ENCODE data around the gene MYCBP2.
"Not testable (repeated sequence)": the region's sequence is repeated elsewhere in the genome, so short reads cannot be mapped to it uniquely, and the experiment has no call there.

The MYCBP2 gene

DNA sequence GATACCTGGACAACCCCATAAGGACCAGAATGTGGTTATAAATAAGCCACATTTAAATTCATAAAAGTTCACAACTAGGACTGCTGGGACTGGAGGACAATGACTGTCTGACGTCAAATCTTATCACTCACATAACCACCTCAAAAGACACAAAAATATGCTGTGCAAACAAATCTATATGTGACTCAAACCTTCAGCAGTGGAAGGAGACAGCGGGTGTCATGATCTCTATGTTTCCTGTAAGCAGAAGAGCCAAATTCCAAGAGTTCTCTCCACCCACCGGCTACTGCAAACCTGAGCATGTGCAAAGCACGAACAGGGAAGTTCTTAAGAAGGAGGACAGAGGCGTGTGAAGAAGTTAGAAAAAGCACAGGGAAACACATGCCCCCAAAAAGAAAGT is 113.2 kb downstream of the MYCBP2 start:
- no peak overlapping the region for H3K27ac ChIP-seq (ENCODE audit: low read depth, low read length)
- no peaks in the 10 kb centered on the region for H3K9me3 ChIP-seq (ENCODE audit: control insufficient read depth, insufficient read depth, low read depth, low read length)
- peaks cover 17% of the 10 kb centered on the region for H3K36me3 ChIP-seq (ENCODE audit: control insufficient read depth, insufficient read depth, low read length)
- no peaks in the 10 kb centered on the region for H3K4me1 ChIP-seq (ENCODE audit: control insufficient read depth, insufficient read depth, low read length)
- H3K9ac ChIP-seq (ENCODE audit: low read length), result no peak overlapping the region
- H3K4me3 ChIP-seq (ENCODE audit: low read depth, low read length), result no peak overlapping the region
- no peaks in the 10 kb centered on the region for H3K27me3 ChIP-seq (ENCODE audit: control insufficient read depth, insufficient read depth, low read length)

DNA sequence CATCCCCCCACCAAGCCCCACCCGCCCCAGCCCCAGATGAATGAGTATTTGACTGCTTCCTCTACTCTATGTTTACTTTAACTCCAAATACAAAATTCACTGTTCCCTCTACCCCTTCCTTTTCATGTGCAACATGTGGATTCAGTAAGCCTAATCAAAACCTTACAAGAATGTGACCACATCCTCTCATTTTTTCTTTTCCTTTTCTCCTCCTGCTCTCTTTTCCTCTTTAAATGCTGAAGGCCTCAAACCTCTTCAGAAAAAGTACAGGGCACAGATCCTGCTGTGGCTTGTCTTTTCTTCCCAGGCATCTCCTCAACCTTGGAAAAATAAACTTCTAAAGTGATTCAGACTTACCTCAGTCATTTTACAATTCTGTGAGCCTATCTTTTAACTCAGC is 119.0 kb downstream of the MYCBP2 start:
- Histone ChIP-seq H3K9ac (ENCODE audit: low read length) (no peak overlapping the region), H3K36me3 (ENCODE audit: control insufficient read depth, insufficient read depth, low read length) (peaks cover 13% of the 10 kb centered on the region), H3K4me1 (ENCODE audit: control insufficient read depth, insufficient read depth, low read length) (peaks cover 4% of the 10 kb centered on the region; the same call in 1 of the 2 replicates), H3K27me3 (ENCODE audit: control insufficient read depth, insufficient read depth, low read length) (no peaks in the 10 kb centered on the region), H3K9me3 (ENCODE audit: control insufficient read depth, insufficient read depth, low read depth, low read length) (no peaks in the 10 kb centered on the region), H3K27ac (ENCODE audit: low read depth, low read length) (no peak overlapping the region), H3K4me3 (ENCODE audit: low read depth, low read length) (no peak overlapping the region)

DNA sequence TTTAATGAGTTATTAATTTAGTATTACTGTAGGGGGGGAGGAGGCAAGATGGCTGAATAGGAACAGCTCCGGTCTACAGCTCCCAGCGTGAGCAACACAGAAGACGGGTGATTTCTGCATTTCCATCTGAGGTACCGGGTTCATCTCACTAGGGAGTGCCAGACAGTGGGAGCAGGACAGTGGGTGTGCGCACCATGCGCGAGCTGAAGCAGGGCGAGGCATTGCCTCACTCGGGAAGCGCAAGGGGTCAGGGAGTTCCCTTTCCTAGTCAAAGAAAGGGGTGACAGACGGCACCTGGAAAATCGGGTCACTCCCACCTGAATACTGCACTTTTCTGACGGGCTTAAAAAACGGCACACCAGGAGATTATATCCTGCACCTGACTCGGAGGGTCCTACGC is 127.9 kb downstream of the MYCBP2 start:
- not testable (repeated sequence) for H3K27ac ChIP-seq (ENCODE audit: low read depth, low read length); H3K4me1 ChIP-seq (ENCODE audit: control insufficient read depth, insufficient read depth, low read length); H3K9ac ChIP-seq (ENCODE audit: low read length); H3K4me3 ChIP-seq (ENCODE audit: low read depth, low read length); H3K27me3 ChIP-seq (ENCODE audit: control insufficient read depth, insufficient read depth, low read length); H3K9me3 ChIP-seq (ENCODE audit: control insufficient read depth, insufficient read depth, low read depth, low read length)
- peaks cover 18% of the 10 kb centered on the region for H3K36me3 ChIP-seq (ENCODE audit: control insufficient read depth, insufficient read depth, low read length)

DNA sequence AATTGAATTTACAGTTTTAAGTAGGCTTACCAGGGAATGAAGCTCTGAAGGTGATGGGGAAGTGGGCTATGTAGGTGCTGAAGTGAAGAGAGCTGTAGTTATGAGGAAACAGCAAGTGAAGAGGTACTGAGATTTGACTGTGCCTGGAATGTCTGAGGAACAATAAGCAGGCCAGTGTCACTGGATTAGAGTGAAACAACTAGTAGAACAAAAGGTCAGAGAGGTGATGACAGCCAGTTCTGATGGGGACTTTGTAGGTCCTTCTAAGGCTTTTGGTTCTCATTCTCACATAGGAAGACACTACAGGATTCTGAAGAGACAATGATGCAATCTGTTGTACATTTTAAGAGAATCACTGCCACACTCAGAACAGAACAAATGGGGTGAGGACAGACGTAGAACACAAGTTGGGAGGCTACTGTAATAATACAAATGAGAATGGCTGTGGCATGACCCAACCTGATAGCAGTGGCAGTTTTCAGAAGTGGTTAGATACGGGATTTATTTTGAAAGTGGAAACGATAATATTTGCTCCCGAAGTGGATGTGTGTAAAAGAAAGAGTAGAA is 130.8 kb downstream of the MYCBP2 start:
- H3K36me3 ChIP-seq (ENCODE audit: control insufficient read depth, insufficient read depth, low read length), result peaks cover 22% of the 10 kb centered on the region
- H3K4me3 ChIP-seq (ENCODE audit: low read depth, low read length), result no peak overlapping the region
- H3K27me3 ChIP-seq (ENCODE audit: control insufficient read depth, insufficient read depth, low read length), result no peaks in the 10 kb centered on the region
- no peak overlapping the region for H3K9ac ChIP-seq (ENCODE audit: low read length)
- H3K27ac ChIP-seq (ENCODE audit: low read depth, low read length), result no peak overlapping the region
- H3K9me3 ChIP-seq (ENCODE audit: control insufficient read depth, insufficient read depth, low read depth, low read length), result peaks cover 6% of the 10 kb centered on the region; the same call in 1 of the 2 replicates
- H3K4me1 ChIP-seq (ENCODE audit: control insufficient read depth, insufficient read depth, low read length), result no peaks in the 10 kb centered on the region

DNA sequence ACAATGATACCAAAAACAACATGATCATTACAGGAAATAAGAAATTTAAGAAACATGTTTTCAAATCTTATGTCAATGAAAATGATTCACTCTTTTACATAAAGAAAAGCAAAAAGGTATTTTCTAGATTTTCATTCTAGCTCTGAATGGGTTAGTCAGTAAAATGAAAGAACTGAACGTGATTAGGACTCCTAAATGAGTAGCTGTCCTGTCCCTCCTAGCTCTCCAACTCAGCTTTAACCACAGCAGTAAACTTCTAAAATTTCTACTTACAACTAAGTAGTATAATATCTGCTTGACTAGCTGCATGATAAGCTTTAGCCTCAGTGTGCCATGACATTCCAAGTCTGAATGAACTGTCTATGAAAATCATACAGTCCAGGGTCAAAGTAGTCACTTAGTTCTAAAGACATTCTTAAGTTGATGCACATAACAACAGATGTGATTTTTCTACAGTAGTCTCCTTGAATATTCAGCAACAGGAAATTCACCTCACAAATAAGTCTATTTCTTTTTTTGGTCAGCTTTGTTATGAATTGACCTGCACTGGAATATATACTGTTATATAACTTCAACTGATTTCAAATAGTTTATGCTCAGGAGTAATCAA is 136.4 kb downstream of the MYCBP2 start:
- Histone ChIP-seq H3K4me1 (ENCODE audit: control insufficient read depth, insufficient read depth, low read length) (no peaks in the 10 kb centered on the region), H3K27me3 (ENCODE audit: control insufficient read depth, insufficient read depth, low read length) (no peaks in the 10 kb centered on the region), H3K9ac (ENCODE audit: low read length) (no peak overlapping the region), H3K4me3 (ENCODE audit: low read depth, low read length) (no peak overlapping the region), H3K36me3 (ENCODE audit: control insufficient read depth, insufficient read depth, low read length) (peaks cover 11% of the 10 kb centered on the region), H3K9me3 (ENCODE audit: control insufficient read depth, insufficient read depth, low read depth, low read length) (no peaks in the 10 kb centered on the region), H3K27ac (ENCODE audit: low read depth, low read length) (no peak overlapping the region)

DNA sequence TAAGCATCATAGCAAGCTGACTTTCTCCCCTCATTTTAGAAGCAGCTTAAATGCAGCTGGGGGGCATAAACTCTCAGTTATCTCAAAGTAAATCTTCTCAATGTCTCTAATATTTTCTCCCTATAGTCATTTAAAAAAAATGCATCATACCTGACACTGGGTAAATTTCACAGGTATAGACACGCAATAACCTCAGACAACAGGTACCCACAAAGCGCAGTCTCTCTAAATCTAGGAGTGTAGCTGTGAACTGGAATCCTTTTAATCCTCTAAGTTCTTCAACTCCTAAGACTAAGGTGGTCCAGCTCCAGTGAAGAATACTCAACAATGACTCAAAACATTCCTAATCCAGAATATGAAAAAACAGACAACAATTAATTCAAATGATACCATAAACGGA is 141.2 kb downstream of the MYCBP2 start:
- no peaks in the 10 kb centered on the region for H3K9me3 ChIP-seq (ENCODE audit: control insufficient read depth, insufficient read depth, low read depth, low read length)
- H3K36me3 ChIP-seq (ENCODE audit: control insufficient read depth, insufficient read depth, low read length), result peaks cover 28% of the 10 kb centered on the region
- no peak overlapping the region for H3K27ac ChIP-seq (ENCODE audit: low read depth, low read length)
- no peak overlapping the region for H3K9ac ChIP-seq (ENCODE audit: low read length)
- H3K27me3 ChIP-seq (ENCODE audit: control insufficient read depth, insufficient read depth, low read length), result no peaks in the 10 kb centered on the region
- H3K4me1 ChIP-seq (ENCODE audit: control insufficient read depth, insufficient read depth, low read length), result no peaks in the 10 kb centered on the region
- no peak overlapping the region for H3K4me3 ChIP-seq (ENCODE audit: low read depth, low read length)

DNA sequence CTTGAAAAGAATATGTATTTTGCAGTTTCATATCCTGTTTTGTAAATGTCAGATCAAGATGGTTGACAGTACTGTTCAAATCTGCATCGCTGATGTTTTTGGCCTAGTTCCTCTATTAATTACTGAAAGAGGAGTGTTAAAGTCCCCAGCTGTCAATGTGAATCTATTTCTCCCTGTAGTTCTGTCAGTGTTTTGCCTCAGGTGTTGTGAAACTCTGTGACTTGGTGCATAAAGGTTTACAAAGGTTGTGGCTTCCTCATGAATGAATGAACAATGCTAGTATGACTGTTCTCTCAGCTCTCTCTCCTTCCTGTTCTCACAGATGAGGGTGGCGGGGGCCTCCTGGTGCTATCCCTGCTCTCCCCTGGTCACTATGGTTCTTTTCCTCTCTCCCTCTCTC is 142.4 kb downstream of the MYCBP2 start:
- Histone ChIP-seq H3K27ac (ENCODE audit: low read depth, low read length) (no peak overlapping the region), H3K4me3 (ENCODE audit: low read depth, low read length) (no peak overlapping the region), H3K36me3 (ENCODE audit: control insufficient read depth, insufficient read depth, low read length) (peaks cover 38% of the 10 kb centered on the region)

DNA sequence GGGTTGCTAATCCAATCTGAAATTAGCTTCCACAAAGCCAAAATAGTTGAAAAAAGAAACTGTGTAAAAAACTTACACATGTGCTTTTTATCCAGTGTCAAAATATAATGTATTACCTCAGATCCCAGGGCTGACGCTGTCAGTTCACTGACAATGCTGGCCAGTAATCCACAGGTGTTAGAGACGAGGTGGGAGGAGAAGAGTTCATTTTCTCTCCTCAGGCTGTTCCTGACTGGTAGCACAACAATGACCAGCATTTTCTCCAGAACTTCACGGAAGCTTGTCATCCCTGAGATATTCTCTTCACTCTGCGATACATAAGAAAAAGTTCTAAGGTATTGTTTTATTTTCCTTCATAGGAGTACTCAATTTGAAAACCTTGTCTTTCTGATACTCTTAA is 146.9 kb downstream of the MYCBP2 start:
- H3K9ac ChIP-seq (ENCODE audit: low read length), result no peak overlapping the region
- no peaks in the 10 kb centered on the region for H3K4me1 ChIP-seq (ENCODE audit: control insufficient read depth, insufficient read depth, low read length)
- no peak overlapping the region for H3K4me3 ChIP-seq (ENCODE audit: low read depth, low read length)
- H3K9me3 ChIP-seq (ENCODE audit: control insufficient read depth, insufficient read depth, low read depth, low read length), result no peaks in the 10 kb centered on the region
- H3K36me3 ChIP-seq (ENCODE audit: control insufficient read depth, insufficient read depth, low read length), result peaks cover 47% of the 10 kb centered on the region
- H3K27ac ChIP-seq (ENCODE audit: low read depth, low read length), result no peak overlapping the region
- H3K27me3 ChIP-seq (ENCODE audit: control insufficient read depth, insufficient read depth, low read length), result no peaks in the 10 kb centered on the region

More for the DNA sequence above, 142.4 kb downstream of the MYCBP2 start:
- H3K9ac ChIP-seq (ENCODE audit: low read length), result no peak overlapping the region
- no peaks in the 10 kb centered on the region for H3K27me3 ChIP-seq (ENCODE audit: control insufficient read depth, insufficient read depth, low read length)
- H3K9me3 ChIP-seq (ENCODE audit: control insufficient read depth, insufficient read depth, low read depth, low read length), result no peaks in the 10 kb centered on the region
- H3K4me1 ChIP-seq (ENCODE audit: control insufficient read depth, insufficient read depth, low read length), result no peaks in the 10 kb centered on the region

DNA sequence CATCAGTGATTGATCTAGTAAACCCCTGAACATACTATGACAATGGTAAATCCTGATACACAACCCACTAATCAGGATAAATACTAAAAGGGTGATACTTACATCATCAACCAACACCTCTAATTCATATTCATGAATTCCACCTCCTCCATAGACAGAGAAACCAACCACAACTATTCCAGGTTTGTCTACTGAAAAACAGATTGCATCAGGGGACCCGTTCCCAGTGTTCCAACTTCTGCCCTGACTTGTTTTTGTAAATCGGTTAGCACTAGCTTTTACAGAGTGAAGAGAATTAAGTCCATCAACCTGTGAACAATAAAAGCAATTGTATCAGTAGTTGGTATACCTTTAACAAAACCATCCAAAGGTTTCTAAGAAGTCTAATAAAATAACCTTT is 149.2 kb downstream of the MYCBP2 start:
- Histone ChIP-seq H3K27me3 (ENCODE audit: control insufficient read depth, insufficient read depth, low read length) (no peaks in the 10 kb centered on the region), H3K4me3 (ENCODE audit: low read depth, low read length) (no peak overlapping the region), H3K36me3 (ENCODE audit: control insufficient read depth, insufficient read depth, low read length) (peaks cover 46% of the 10 kb centered on the region), H3K9me3 (ENCODE audit: control insufficient read depth, insufficient read depth, low read depth, low read length) (no peaks in the 10 kb centered on the region), H3K9ac (ENCODE audit: low read length) (no peak overlapping the region), H3K4me1 (ENCODE audit: control insufficient read depth, insufficient read depth, low read length) (no peaks in the 10 kb centered on the region), H3K27ac (ENCODE audit: low read depth, low read length) (no peak overlapping the region)

DNA sequence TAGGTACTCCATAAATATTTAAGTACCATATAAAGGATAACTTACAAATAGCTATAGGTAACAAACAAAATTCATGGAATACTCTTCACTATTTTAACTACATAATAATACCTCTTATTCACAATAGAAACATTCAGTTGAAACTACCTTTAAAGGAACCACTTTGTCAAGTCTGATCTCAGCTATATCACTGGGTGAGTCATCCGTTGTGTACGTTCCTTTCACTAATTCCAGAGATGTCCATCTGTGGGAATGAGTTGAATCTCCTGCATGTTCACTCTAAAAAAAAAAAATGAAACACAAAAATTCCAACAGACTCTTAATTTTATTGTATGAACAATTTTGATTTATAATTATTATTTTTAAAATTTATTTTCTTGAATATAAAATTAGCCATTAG is 150.5 kb downstream of the MYCBP2 start:
- H3K4me3 ChIP-seq (ENCODE audit: low read depth, low read length), result no peak overlapping the region
- H3K9me3 ChIP-seq (ENCODE audit: control insufficient read depth, insufficient read depth, low read depth, low read length), result no peaks in the 10 kb centered on the region
- no peaks in the 10 kb centered on the region for H3K27me3 ChIP-seq (ENCODE audit: control insufficient read depth, insufficient read depth, low read length)
- H3K9ac ChIP-seq (ENCODE audit: low read length), result no peak overlapping the region
- no peaks in the 10 kb centered on the region for H3K4me1 ChIP-seq (ENCODE audit: control insufficient read depth, insufficient read depth, low read length)
- H3K36me3 ChIP-seq (ENCODE audit: control insufficient read depth, insufficient read depth, low read length), result peaks cover 45% of the 10 kb centered on the region
- H3K27ac ChIP-seq (ENCODE audit: low read depth, low read length), result no peak overlapping the region

DNA sequence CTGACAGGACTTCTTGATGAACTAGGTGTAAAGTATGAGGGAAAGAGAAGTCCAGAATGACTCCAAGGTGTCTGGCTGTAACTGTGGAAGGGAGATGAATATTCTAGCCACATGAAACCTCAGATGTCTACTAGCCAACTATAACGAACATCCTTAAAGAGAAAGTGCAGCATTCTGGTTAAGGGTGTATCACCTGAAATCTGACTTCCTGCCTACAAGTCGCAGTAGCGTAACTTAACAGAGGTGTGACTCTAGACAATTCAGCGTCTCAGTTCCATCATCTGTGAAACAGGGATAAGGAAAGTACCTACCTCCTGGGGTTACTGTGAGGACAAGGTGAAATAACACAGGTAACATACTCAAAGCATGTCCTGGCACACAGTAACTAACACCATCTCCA is 154.2 kb downstream of the MYCBP2 start:
- Histone ChIP-seq H3K9me3 (ENCODE audit: control insufficient read depth, insufficient read depth, low read depth, low read length) (no peaks in the 10 kb centered on the region), H3K36me3 (ENCODE audit: control insufficient read depth, insufficient read depth, low read length) (peaks cover 39% of the 10 kb centered on the region), H3K4me3 (ENCODE audit: low read depth, low read length) (no peak overlapping the region), H3K27me3 (ENCODE audit: control insufficient read depth, insufficient read depth, low read length) (no peaks in the 10 kb centered on the region), H3K9ac (ENCODE audit: low read length) (no peak overlapping the region), H3K27ac (ENCODE audit: low read depth, low read length) (no peak overlapping the region), H3K4me1 (ENCODE audit: control insufficient read depth, insufficient read depth, low read length) (no peaks in the 10 kb centered on the region)

Measured in HUES6 (cell line).